Activated naive CD4-positive, alpha-beta T cell treated with anti-CD3 and anti-CD28 coated beads, Interleukin-2, amount 10 ng/mL, durations not matched to agents 7 days and 5 days (primary cell): Measurements from ENCODE around the gene SPATA3.
"Not testable (repeated sequence)": the region's sequence is repeated elsewhere in the genome, so short reads cannot be mapped to it uniquely, and the experiment has no call there.

Experiments
- CTCF ChIA-PET: fragments of 350-600 bp; sonication (Branson Sonifier 250); formaldehyde crosslinking; loops from one replicate; lab custom pipeline; 2021; ENCODE audit warnings: antibody characterized with exemption; lab: Charles Lee
- DNase-seq: peaks from one replicate; pipeline ENCODE4 v3.0.0-alpha.2; 2020
- H3K27ac Mint-ChIP-seq: one replicate; pipeline ENCODE4 v1.8.0; 2021; ENCODE audit warnings: mild to moderate bottlenecking, moderate library complexity, mixed read lengths
- H3K27me3 Mint-ChIP-seq: one replicate; pipeline ENCODE4 v1.8.0; 2021; ENCODE audit warnings: mild to moderate bottlenecking, mixed read lengths
- H3K36me3 Mint-ChIP-seq: one replicate; pipeline ENCODE4 v1.8.0; 2021; ENCODE audit warnings: mixed read lengths
- H3K4me1 Mint-ChIP-seq: one replicate; pipeline ENCODE4 v1.8.0; 2021; ENCODE audit warnings: mixed read lengths
- H3K4me3 Mint-ChIP-seq: one replicate; pipeline ENCODE4 v1.8.0; 2021; ENCODE audit warnings: mild to moderate bottlenecking, moderate library complexity, mixed read lengths
- H3K9me3 Mint-ChIP-seq: one replicate; pipeline ENCODE4 v1.8.0; 2021; ENCODE audit warnings: mixed read lengths

The SPATA3 gene

DNA sequence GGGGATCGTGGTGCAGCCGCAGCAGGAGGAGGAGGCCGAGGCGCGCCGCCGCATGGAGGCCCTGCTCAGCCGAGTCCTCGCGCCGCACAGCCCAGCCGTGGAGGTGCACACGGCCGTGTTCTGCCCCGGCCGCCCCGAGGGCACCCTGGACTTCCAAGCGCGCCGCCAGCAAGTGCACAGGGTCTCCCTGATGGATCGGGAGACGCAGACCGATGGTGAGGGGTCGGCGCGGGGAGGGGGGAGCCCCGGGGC is 5.1 kb upstream of the SPATA3 start:
- CTCF ChIA-PET: interaction anchor here (1.5 to 9.8 kb wide), 4 partner anchors 89 to 167 kb away, joined by 3 to 193 read pairs (median 46); no protein-coding TSS in a partner anchor
- Mint-ChIP-seq H3K27ac (no peak overlapping the region), H3K9me3 (no peaks in the 10 kb centered on the region)

DNA sequence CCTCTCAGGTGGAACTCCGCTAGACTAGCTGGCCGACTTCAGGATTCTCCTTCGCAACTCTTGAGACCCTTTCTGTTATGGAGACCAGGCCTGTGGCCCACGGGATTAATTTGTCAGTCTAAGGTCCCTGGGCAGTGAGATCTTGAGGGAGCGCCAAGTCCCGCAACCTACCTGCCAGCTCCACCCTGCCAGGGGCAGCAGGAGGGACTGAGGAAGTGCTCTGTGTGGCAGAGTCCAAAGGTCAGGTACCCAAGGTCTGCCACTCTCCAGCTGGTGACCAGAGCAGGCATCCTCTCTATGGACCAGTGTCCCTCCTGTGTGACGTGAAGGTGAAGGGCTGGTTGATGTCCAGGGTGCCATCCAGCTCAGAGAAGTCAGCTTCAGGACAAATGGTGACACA is 4.3 kb upstream of the SPATA3 start:
- Mint-ChIP-seq H3K27me3 (peaks cover 94% of the 10 kb centered on the region), H3K4me1 (peaks cover 6% of the 10 kb centered on the region), H3K27ac (no peak overlapping the region), H3K4me3 (no peak overlapping the region), H3K36me3 (no peaks in the 10 kb centered on the region), H3K9me3 (no peaks in the 10 kb centered on the region)
- CTCF ChIA-PET: interaction anchor here (0.8 to 2.2 kb wide), 4 partner anchors 89 to 167 kb away, joined by 3 to 7 read pairs (median 4); no protein-coding TSS in a partner anchor
- no peak for DNase-seq

More for the DNA sequence above, 5.1 kb upstream of the SPATA3 start:
- no peak for DNase-seq
- Mint-ChIP-seq H3K27me3 (peaks cover 88% of the 10 kb centered on the region), H3K36me3 (no peaks in the 10 kb centered on the region), H3K4me3 (no peak overlapping the region), H3K4me1 (peaks cover 7% of the 10 kb centered on the region)

- H3K27ac Mint-ChIP-seq: no peak overlapping the region
- CTCF ChIA-PET: interaction anchor here (0.6 to 1.2 kb wide), 2 partner anchors 83 to 171 kb away, joined by 3 to 4 read pairs; no protein-coding TSS in a partner anchor
Observed at GRCh38 chr2:230996661-230997060, 740 bp downstream of the SPATA3 start.

DNA sequence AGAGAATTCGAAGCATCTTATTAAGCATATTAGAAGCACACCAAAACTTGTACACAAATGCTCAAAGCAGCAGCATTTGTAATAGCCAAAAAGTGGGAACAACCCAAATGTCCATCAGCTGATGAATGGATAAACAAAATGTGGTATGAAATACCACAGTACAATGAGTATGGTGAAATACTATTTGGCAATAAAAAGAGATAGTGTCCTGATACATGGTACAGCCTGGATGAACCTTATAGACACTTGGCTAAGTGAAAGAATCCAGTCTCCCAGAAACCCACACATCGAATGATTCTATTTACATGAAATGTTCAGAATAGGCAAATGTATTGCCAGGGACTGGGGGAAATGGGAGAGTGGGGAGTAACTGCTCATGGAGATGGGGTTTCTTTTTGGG is 3.0 kb downstream of the SPATA3 start:
- H3K4me3 Mint-ChIP-seq: no peak overlapping the region
- H3K4me1 Mint-ChIP-seq: no peaks in the 10 kb centered on the region
- no peaks in the 10 kb centered on the region for H3K36me3 Mint-ChIP-seq
- H3K9me3 Mint-ChIP-seq: no peaks in the 10 kb centered on the region
- H3K27me3 Mint-ChIP-seq: peaks cover 71% of the 10 kb centered on the region
- H3K27ac Mint-ChIP-seq: no peak overlapping the region
- no peak for DNase-seq
- CTCF ChIA-PET: no interaction called here

More at GRCh38 chr2:230996661-230997060, 740 bp downstream of the SPATA3 start:
- DNase-seq: no peak
- peaks cover 75% of the 10 kb centered on the region for H3K27me3 Mint-ChIP-seq
- H3K4me1 Mint-ChIP-seq: no peaks in the 10 kb centered on the region
- H3K9me3 Mint-ChIP-seq: no peaks in the 10 kb centered on the region
- H3K4me3 Mint-ChIP-seq: no peak overlapping the region
- H3K36me3 Mint-ChIP-seq: no peaks in the 10 kb centered on the region

DNA sequence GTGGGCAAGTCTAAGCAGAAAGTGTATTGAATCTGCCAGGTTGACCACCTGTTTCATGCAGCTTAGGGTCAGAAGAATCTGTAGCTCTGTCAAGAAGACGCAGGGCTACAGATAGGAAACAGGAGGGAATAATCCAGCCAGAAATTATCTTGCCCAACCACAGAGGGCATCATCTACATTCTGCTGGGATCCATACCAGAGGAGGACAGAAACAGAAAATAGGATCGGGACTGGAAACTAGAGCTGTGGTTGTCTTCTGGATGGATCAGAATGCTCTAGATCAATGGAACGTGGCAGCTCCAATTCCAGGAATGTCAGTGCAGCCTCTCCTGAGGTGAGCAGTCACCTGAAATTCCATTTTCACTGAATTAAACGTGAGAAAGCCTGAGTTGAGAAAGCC is 3.6 kb downstream of the SPATA3 start:
- H3K4me1 Mint-ChIP-seq: no peaks in the 10 kb centered on the region
- peaks cover 70% of the 10 kb centered on the region for H3K27me3 Mint-ChIP-seq
- no peak overlapping the region for H3K4me3 Mint-ChIP-seq
- no peak overlapping the region for H3K27ac Mint-ChIP-seq
- H3K9me3 Mint-ChIP-seq: no peaks in the 10 kb centered on the region
- CTCF ChIA-PET: no interaction called here
- H3K36me3 Mint-ChIP-seq: no peaks in the 10 kb centered on the region
- DNase-seq: no peak

DNA sequence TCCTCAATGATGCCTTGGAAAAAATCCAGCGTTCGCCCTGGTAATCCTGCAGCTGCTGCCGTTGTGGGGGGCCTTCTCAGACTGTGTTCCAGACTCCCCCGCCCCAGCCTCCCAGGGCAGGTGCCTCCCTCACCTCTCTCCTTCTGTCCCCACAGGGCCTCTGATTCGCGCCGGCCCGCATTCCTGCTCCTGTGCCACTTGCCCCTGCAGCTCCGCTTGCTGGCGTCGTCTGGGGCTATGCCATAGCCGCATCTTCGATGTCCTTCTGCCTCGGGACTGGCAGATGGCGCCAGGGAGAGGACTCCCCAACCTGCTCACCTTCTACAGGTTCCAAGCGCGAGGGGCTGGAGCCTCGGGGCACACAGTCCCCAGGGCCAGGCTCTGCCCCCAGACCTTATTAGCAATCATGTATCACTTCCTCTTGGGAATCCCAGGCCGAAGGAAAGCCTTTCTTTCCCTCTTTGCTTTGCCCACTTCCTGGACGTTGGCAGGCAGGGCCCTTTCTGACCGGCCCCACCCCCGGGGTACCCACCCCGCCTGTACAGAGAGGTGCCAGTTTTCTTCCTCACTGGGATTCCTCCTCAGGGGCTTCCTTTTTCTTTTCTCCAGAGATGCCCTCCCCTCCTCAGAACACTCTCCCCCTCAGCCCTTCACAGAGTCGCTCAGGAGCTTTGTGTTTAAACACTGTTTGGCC is 4.4 kb downstream of the SPATA3 start:
- H3K27me3 Mint-ChIP-seq: peaks cover 67% of the 10 kb centered on the region
- peaks cover 6% of the 10 kb centered on the region for H3K9me3 Mint-ChIP-seq
- H3K4me3 Mint-ChIP-seq: no peak overlapping the region
- DNase-seq: no peak
- H3K4me1 Mint-ChIP-seq: no peaks in the 10 kb centered on the region
- no peak overlapping the region for H3K27ac Mint-ChIP-seq
- CTCF ChIA-PET: no interaction called here
- no peaks in the 10 kb centered on the region for H3K36me3 Mint-ChIP-seq

DNA sequence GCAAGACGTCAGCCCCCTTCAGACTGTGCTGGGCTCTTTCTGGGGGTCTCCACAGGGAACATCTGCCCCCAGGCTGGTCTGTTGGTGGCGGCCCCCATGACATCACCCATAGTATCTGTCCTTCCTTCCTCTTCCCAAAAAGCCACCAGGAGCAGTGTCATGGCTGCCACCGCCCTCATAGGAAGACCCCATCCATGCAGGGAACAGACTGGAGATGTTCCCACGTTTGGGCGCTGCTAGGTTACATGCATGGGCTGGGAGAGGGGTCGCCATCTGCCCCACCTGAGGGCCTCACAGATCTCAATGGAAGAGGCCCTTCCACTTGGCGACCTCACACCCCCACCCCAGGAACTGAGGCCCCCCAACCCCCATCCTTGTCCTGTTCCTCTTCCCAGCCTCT is 5.1 kb downstream of the SPATA3 start:
- H3K27me3 Mint-ChIP-seq: peaks cover 61% of the 10 kb centered on the region
- DNase-seq: no peak
- no peaks in the 10 kb centered on the region for H3K36me3 Mint-ChIP-seq
- H3K4me3 Mint-ChIP-seq: no peak overlapping the region
- peaks cover 8% of the 10 kb centered on the region for H3K9me3 Mint-ChIP-seq
- H3K4me1 Mint-ChIP-seq: no peaks in the 10 kb centered on the region
- CTCF ChIA-PET: no interaction called here
- H3K27ac Mint-ChIP-seq: no peak overlapping the region

DNA sequence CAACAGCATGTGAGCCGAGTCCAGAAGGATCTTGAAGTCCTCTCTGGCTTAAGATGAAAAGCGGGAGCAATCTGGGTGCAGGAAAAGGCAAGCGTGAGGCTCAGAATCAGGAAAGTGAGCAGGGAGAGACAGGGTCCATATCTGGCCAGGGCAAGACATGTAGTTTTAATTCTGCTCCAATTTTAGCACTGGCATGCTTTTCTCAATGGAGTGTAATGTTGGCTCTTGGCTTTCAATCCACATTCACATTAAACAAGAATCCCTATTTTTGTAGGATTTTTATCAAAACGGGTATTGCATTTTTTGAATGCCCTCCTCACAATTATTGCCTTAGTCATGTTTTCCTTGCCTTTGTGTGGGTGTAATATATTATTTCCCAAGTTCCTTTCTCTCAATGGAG is 6.0 kb downstream of the SPATA3 start:
- Mint-ChIP-seq H3K27me3 (peaks cover 58% of the 10 kb centered on the region), H3K36me3 (no peaks in the 10 kb centered on the region), H3K9me3 (peaks cover 8% of the 10 kb centered on the region), H3K4me3 (no peak overlapping the region), H3K4me1 (no peaks in the 10 kb centered on the region), H3K27ac (no peak overlapping the region)
- CTCF ChIA-PET: no interaction called here
- DNase-seq: no peak

- CTCF ChIA-PET: interaction anchor here (0.8 to 1.1 kb wide), 2 partner anchors 15 to 208 kb away, joined by 3 read pairs; no protein-coding TSS in a partner anchor
- no peak for DNase-seq
- Mint-ChIP-seq H3K4me3 (no peak overlapping the region), H3K27me3 (peaks cover 56% of the 10 kb centered on the region), H3K9me3 (peaks cover 8% of the 10 kb centered on the region), H3K36me3 (no peaks in the 10 kb centered on the region), H3K27ac (no peak overlapping the region), H3K4me1 (no peaks in the 10 kb centered on the region)
Observed at GRCh38 chr2:231002641-231003040, 6.7 kb downstream of the SPATA3 start.

- no peak overlapping the region for H3K4me3 Mint-ChIP-seq
- H3K4me1 Mint-ChIP-seq: no peaks in the 10 kb centered on the region
- H3K9me3 Mint-ChIP-seq: peaks cover 8% of the 10 kb centered on the region
- peaks cover 58% of the 10 kb centered on the region for H3K27me3 Mint-ChIP-seq
- CTCF ChIA-PET: interaction anchor here (0.8 to 1.1 kb wide), 2 partner anchors 16 to 207 kb away, joined by 3 read pairs; no protein-coding TSS in a partner anchor
- H3K27ac Mint-ChIP-seq: no peak overlapping the region
- no peak for DNase-seq
- no peaks in the 10 kb centered on the region for H3K36me3 Mint-ChIP-seq
Observed at GRCh38 chr2:231003186-231003585, 7.3 kb downstream of the SPATA3 start.

GRCh38 chr2:231004930-231005329 is 9.0 kb downstream of the SPATA3 start:
- H3K36me3 Mint-ChIP-seq, DNase-seq, H3K27ac Mint-ChIP-seq, H3K4me3 Mint-ChIP-seq, CTCF ChIA-PET, H3K9me3 Mint-ChIP-seq, H3K4me1 Mint-ChIP-seq: not testable (repeated sequence)
- H3K27me3 Mint-ChIP-seq: peaks cover 61% of the 10 kb centered on the region

GRCh38 chr2:231007286-231008098 is 11.6 kb downstream of the SPATA3 start:
- H3K36me3 Mint-ChIP-seq: no peaks in the 10 kb centered on the region
- H3K27ac Mint-ChIP-seq: no peak overlapping the region
- no peaks in the 10 kb centered on the region for H3K4me1 Mint-ChIP-seq
- no peak for DNase-seq
- H3K9me3 Mint-ChIP-seq: peaks cover 8% of the 10 kb centered on the region
- CTCF ChIA-PET: interaction anchor here (0.7 kb wide), 1 partner anchor 40 kb away, joined by 4 read pairs; no protein-coding TSS in a partner anchor
- peaks cover 51% of the 10 kb centered on the region for H3K27me3 Mint-ChIP-seq
- no peak overlapping the region for H3K4me3 Mint-ChIP-seq

DNA sequence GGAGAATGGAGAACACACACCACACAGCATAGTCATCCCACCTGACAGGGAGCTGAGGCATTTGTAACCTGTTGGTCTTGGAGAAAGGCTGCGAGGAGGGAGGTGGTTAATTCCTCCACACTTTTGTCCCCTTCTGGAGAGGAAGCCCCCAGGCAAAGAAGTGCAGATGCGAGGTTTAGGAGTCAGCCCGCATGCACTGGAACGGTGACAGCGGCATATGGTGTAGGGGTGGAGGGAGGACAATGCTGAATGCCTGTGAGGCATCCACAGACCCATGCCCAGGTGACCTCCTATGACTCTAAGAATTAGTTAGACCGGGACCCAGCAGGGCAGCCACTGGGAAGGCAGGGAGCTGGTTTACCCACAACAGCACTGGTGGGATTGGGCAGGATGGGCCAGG is 12.2 kb downstream of the SPATA3 start:
- no peaks in the 10 kb centered on the region for H3K36me3 Mint-ChIP-seq
- no peak for DNase-seq
- no peak overlapping the region for H3K27ac Mint-ChIP-seq
- peaks cover 8% of the 10 kb centered on the region for H3K9me3 Mint-ChIP-seq
- H3K27me3 Mint-ChIP-seq: peaks cover 45% of the 10 kb centered on the region
- no peak overlapping the region for H3K4me3 Mint-ChIP-seq
- CTCF ChIA-PET: interaction anchor here (0.6 to 1.1 kb wide), 3 partner anchors 10 to 217 kb away, joined by 3 to 5 read pairs (median 3); no protein-coding TSS in a partner anchor
- no peaks in the 10 kb centered on the region for H3K4me1 Mint-ChIP-seq

GRCh38 chr2:231009236-231009919 is 13.5 kb downstream of the SPATA3 start:
- no peak for DNase-seq
- Mint-ChIP-seq H3K36me3 (no peaks in the 10 kb centered on the region), H3K27me3 (peaks cover 38% of the 10 kb centered on the region), H3K4me3 (no peak overlapping the region), H3K27ac (no peak overlapping the region), H3K9me3 (peaks cover 8% of the 10 kb centered on the region), H3K4me1 (no peaks in the 10 kb centered on the region)
- CTCF ChIA-PET: interaction anchor here (0.6 to 1.1 kb wide), 2 partner anchors 215 to 1016 kb away, joined by 3 read pairs; no protein-coding TSS in a partner anchor
